Uterus (tissue), 4 donors: ENCODE results near the gene NDUFV2. TPM values are rescaled to one million over a fixed set of nuclear protein-coding genes. Genes with fewer than 3 reads are reported as not detected.

Experiments
- DNase-seq, 2 donors: peaks; one replicate each; pipeline ENCODE4 v3.0.0-alpha.2; 2019 to 2020
- H3K27ac ChIP-seq, 2 donors: fragments of 200-600 bp; sonication (generic); 1 replicate in 1 of 2; 2 replicates in 1 of 2; pipeline ENCODE4 v1.5.1; 2016 to 2018
- H3K27me3 ChIP-seq, 2 donors: fragments of 200-600 bp; sonication (generic); one replicate each; pipeline ENCODE4 v1.5.1; 2018 to 2019; ENCODE audit warnings: control low read depth in 1 of 2
- H3K36me3 ChIP-seq, 2 donors: fragments of 200-600 bp; sonication (generic); one replicate each; pipeline ENCODE4 v1.5.1; 2019; ENCODE audit warnings: control low read depth in 1 of 2
- H3K4me1 ChIP-seq, 2 donors: fragments of 200-600 bp; sonication (generic); one replicate each; pipeline ENCODE4 v1.5.1; 2018 to 2019; ENCODE audit warnings: control low read depth in 1 of 2
- H3K4me3 ChIP-seq, 2 donors: fragments of 200-600 bp; sonication (generic); 1 replicate in 1 of 2; 2 replicates in 1 of 2; pipeline ENCODE4 v1.5.1; 2018 to 2019; ENCODE audit warnings: mild to moderate bottlenecking in 1 of 2
- H3K9me3 ChIP-seq, 2 donors: fragments of 200-600 bp; sonication (generic); one replicate each; pipeline ENCODE4 v1.5.1; 2019; ENCODE audit warnings: control low read depth in 1 of 2
- CTCF ChIP-seq, 4 experiments: fragments of 200-600 bp in 2 of 4; fragments of 450-650 bp in 2 of 4; sonication (generic) in 2 of 4; IDR thresholded peaks; one replicate each; pipeline ENCODE4 v1.5.1; 2016 to 2019; ENCODE audit warnings: antibody characterized with exemption in 4 of 4, mild to moderate bottlenecking in 2 of 4, moderate library complexity in 1 of 4
- POLR2A ChIP-seq, 2 donors: fragments of 450-650 bp; IDR thresholded peaks; one replicate each; pipeline ENCODE4 v1.6.1; 2016; ENCODE audit warnings: antibody characterized with exemption in 2 of 2, mild to moderate bottlenecking in 1 of 2, moderate library complexity in 1 of 2
- intact Hi-C: fragments of 100-400 bp; cut with DNase I; formaldehyde crosslinking; loops from one replicate; pipeline ENCODE4 v1.15.1; 2023; ENCODE audit warnings: low total_unique reads
- total RNA-seq, 4 donors: library from RNA; depleted of rRNA in 3 of 4; stranded (reverse); fragments of >200 nt in 3 of 4; gene quantifications; one replicate each; pipeline versions ENCODE4 v1.1.0 to v1.2.4, GENCODE V29; 2014 to 2023
- donor health status: DM: yes; HTN: yes; CAD: no.

NDUFV2 gene
- total RNA-seq, 4 donors from 2014 or later: 54.8 to 99.8 (median 95.8) TPM

- DNase-seq: no peak
- H3K27me3 ChIP-seq: no peaks in the 10 kb centered on the region
- no peaks in the 10 kb centered on the region for H3K36me3 ChIP-seq
- TF ChIP-seq CTCF (IDR thresholded peaks at IDR 0.05) (no peak), POLR2A (IDR thresholded peaks at IDR 0.05) (no peak)
- intact Hi-C loops: no loop called here
- H3K9me3 ChIP-seq: no peaks in the 10 kb centered on the region
- H3K4me3 ChIP-seq: no peak overlapping the region
- H3K4me1 ChIP-seq: no peaks in the 10 kb centered on the region
- H3K27ac ChIP-seq: no peak overlapping the region
Observed at GRCh38 chr18:9067823-9068222, 34.7 kb upstream of the NDUFV2 start.

GRCh38 chr18:9068346-9068745 lies 34.2 kb upstream of the NDUFV2 start:
- Histone ChIP-seq H3K9me3 (no peaks in the 10 kb centered on the region), H3K27me3 (no peaks in the 10 kb centered on the region), H3K36me3 (no peaks in the 10 kb centered on the region), H3K4me3 (no peak overlapping the region), H3K27ac (no peak overlapping the region), H3K4me1 (peaks cover 0 to 4% of the 10 kb centered on the region in 2 donors)
- TF ChIP-seq POLR2A (IDR thresholded peaks at IDR 0.05) (no peak), CTCF (IDR thresholded peaks at IDR 0.05) (no peak)
- no peak for DNase-seq
- intact Hi-C loops: no loop called here

- Histone ChIP-seq H3K36me3 (no peaks in the 10 kb centered on the region), H3K27me3 (no peaks in the 10 kb centered on the region), H3K27ac (no peak overlapping the region), H3K9me3 (no peaks in the 10 kb centered on the region), H3K4me3 (no peak overlapping the region), H3K4me1 (peaks cover 4 to 5% of the 10 kb centered on the region in 2 donors)
- TF ChIP-seq CTCF (IDR thresholded peaks at IDR 0.05): no peak
- no peak for TF ChIP-seq POLR2A (IDR thresholded peaks at IDR 0.05)
- intact Hi-C loops: no loop called here
- no peak for DNase-seq
Observed at GRCh38 chr18:9069601-9070000, 32.9 kb upstream of the NDUFV2 start.

- intact Hi-C loops: no loop called here
- no peaks in the 10 kb centered on the region for H3K36me3 ChIP-seq
- H3K27ac ChIP-seq: no peak overlapping the region
- H3K9me3 ChIP-seq: no peaks in the 10 kb centered on the region
- no peak for DNase-seq
- H3K4me3 ChIP-seq: no peak overlapping the region
- peaks cover 4 to 5% of the 10 kb centered on the region in 2 donors for H3K4me1 ChIP-seq
- TF ChIP-seq CTCF (IDR thresholded peaks at IDR 0.05) (no peak), POLR2A (IDR thresholded peaks at IDR 0.05) (no peak)
- H3K27me3 ChIP-seq: no peaks in the 10 kb centered on the region
Observed at GRCh38 chr18:9070212-9070611, 32.3 kb upstream of the NDUFV2 start.

GRCh38 chr18:9079818-9080528 lies 22.5 kb upstream of the NDUFV2 start:
- no peak overlapping the region for H3K27ac ChIP-seq
- no peak for DNase-seq
- no peaks in the 10 kb centered on the region for H3K9me3 ChIP-seq
- no peaks in the 10 kb centered on the region for H3K4me1 ChIP-seq
- no peak for TF ChIP-seq POLR2A (IDR thresholded peaks at IDR 0.05)
- TF ChIP-seq CTCF (IDR thresholded peaks at IDR 0.05): no peak
- H3K4me3 ChIP-seq: no peak overlapping the region
- intact Hi-C loops: no loop called here
- H3K27me3 ChIP-seq: no peaks in the 10 kb centered on the region
- no peaks in the 10 kb centered on the region for H3K36me3 ChIP-seq
